Common myeloid progenitor, CD34-positive (primary cell): Measurements from ENCODE around the gene ACACB.
A peak's percentile ranks its signal among the peaks of the same experiment; 100 is the strongest.

Experiments used
- CTCF ChIA-PET: fragments of 350-600 bp; sonication (Branson Sonifier 250); formaldehyde crosslinking; loops from one replicate; lab custom pipeline; 2021; ENCODE audit warnings: antibody characterized with exemption; lab: Charles Lee
- POLR2A ChIA-PET: fragments of 350-600 bp; sonication (Branson Sonifier 250); formaldehyde crosslinking; loops from one replicate; lab custom pipeline; 2021; ENCODE audit warnings: antibody characterized with exemption; lab: Charles Lee
- DNase-seq, 3 donors: peaks; one replicate each; pipeline versions ENCODE4 v3.0.0 to v3.0.0-alpha.2; 2013
- H3K27ac ChIP-seq, 2 experiments: 1 replicate in 1 of 2; 2 replicates in 1 of 2; pipeline ENCODE4 v1.7.0; 2013; ENCODE audit warnings: inconsistent platforms in 2 of 2, low read length in 2 of 2, mild to moderate bottlenecking in 2 of 2, low read depth in 1 of 2, moderate library complexity in 1 of 2; ENCODE audit not compliant: severe bottlenecking in 2 of 2, insufficient read depth in 1 of 2, poor library complexity in 1 of 2
- H3K27me3 ChIP-seq, 5 experiments: replicated peaks in 2 of 5; 1 replicate in 3 of 5; 2 replicates in 2 of 5; pipeline versions ENCODE4 v1.6.1 to v1.7.0; 2013; ENCODE audit warnings: low read length in 4 of 5, mild to moderate bottlenecking in 2 of 5, moderate library complexity in 2 of 5, inconsistent platforms in 1 of 5; ENCODE audit not compliant: insufficient read depth in 5 of 5, control insufficient read depth in 4 of 5
- H3K36me3 ChIP-seq, 4 experiments: 1 replicate in 2 of 4; 2 replicates in 2 of 4; pipeline versions ENCODE4 v1.6.1 to v1.7.0; 2013; ENCODE audit warnings: low read length in 3 of 4, control low read depth in 1 of 4, mild to moderate bottlenecking in 1 of 4; ENCODE audit not compliant: control insufficient read depth in 4 of 4, insufficient read depth in 4 of 4
- H3K4me1 ChIP-seq, 4 experiments: 1 replicate in 3 of 4; 2 replicates in 1 of 4; pipeline versions ENCODE4 v1.6.1 to v1.7.1; 2013; ENCODE audit warnings: low read length in 3 of 4, mild to moderate bottlenecking in 3 of 4, control low read depth in 1 of 4, inconsistent platforms in 1 of 4, moderate library complexity in 1 of 4; ENCODE audit not compliant: control insufficient read depth in 4 of 4, insufficient read depth in 4 of 4; ENCODE audit errors: control extremely low read depth in 1 of 4
- H3K4me3 ChIP-seq, 7 experiments: 1 replicate in 4 of 7; 2 replicates in 3 of 7; pipeline versions ENCODE4 v1.5.1 to v1.7.0; 2013; ENCODE audit warnings: mild to moderate bottlenecking in 7 of 7, low read length in 6 of 7, moderate library complexity in 6 of 7, inconsistent platforms in 2 of 7, low read depth in 2 of 7, control low read depth in 1 of 7; ENCODE audit not compliant: insufficient read depth in 4 of 7, control insufficient read depth in 1 of 7; ENCODE audit errors: extremely low read depth in 1 of 7
- H3K9me3 ChIP-seq, 5 experiments: 1 replicate in 4 of 5; 2 replicates in 1 of 5; pipeline versions ENCODE4 v1.6.1 to v1.7.1; 2013; ENCODE audit warnings: low read length in 4 of 5, mild to moderate bottlenecking in 2 of 5, inconsistent platforms in 1 of 5, low read depth in 1 of 5, moderate library complexity in 1 of 5; ENCODE audit not compliant: control insufficient read depth in 4 of 5, insufficient read depth in 2 of 5; ENCODE audit errors: control extremely low read depth in 1 of 5
- WGBS: methylation state at CpG from one replicate; pipeline ENCODE4 v1.1.5; 2013; ENCODE audit not compliant: insufficient coverage; 5-methylcytosine and 5-hydroxymethylcytosine counted together

The ACACB gene

GRCh38 chr12:109097435-109098182 lies 18.8 kb upstream of the ACACB start, which contains the start of gene UNG:
TSS of gene UNG (plus strand) at chr12:109097597. CDS start at chr12:109097680, 83 bp downstream.
- H3K9me3 ChIP-seq, result no peaks in the 10 kb centered on the region
- H3K4me1 ChIP-seq, result peaks cover 8 to 30% (median 27%) of the 10 kb centered on the region in 4 experiments
- peak within 1 kb of the TSS; percentile 19 to 64 for H3K27ac ChIP-seq
- DNase-seq, result peak; percentile 94 to 97 (median 96)
- H3K27me3 ChIP-seq, result no peaks in the 10 kb centered on the region
- peaks cover 0 to 37% (median 9%) of the 10 kb centered on the region in 4 experiments for H3K36me3 ChIP-seq
- H3K4me3 ChIP-seq, result peak within 1 kb of the TSS; percentile 78 to 93 (median 83)
- WGBS, result 1% methylated on average over 49 of the region's 71 CpGs
- ChIA-PET POLR2A (no interaction called here), CTCF (interaction anchor here (1.6 kb wide), 1 partner anchor 11 kb away, joined by 4 read pairs; no protein-coding TSS in a partner anchor)

DNA sequence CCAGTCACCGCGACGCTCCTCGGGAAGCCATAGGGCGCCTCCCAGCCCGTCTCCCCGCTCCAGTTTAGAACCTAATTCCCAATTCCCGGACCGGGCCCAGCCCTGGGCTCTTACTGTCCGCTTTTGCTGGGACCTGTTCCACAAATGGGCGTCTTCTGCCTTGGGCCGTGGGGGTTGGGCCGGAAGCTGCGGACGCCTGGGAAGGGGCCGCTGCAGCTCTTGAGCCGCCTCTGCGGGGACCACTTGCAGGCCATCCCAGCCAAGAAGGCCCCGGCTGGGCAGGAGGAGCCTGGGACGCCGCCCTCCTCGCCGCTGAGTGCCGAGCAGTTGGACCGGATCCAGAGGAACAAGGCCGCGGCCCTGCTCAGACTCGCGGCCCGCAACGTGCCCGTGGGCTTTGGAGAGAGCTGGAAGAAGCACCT lies 18.2 kb upstream of the ACACB start:
- H3K27me3 ChIP-seq, result no peaks in the 10 kb centered on the region
- H3K4me1 ChIP-seq, result peaks cover 3 to 24% (median 21%) of the 10 kb centered on the region in 4 experiments
- H3K27ac ChIP-seq, result peak overlapping the region; percentile 19 to 64
- H3K36me3 ChIP-seq, result peaks cover 1 to 39% (median 13%) of the 10 kb centered on the region in 4 experiments
- ChIA-PET CTCF (interaction anchor here (1.2 to 1.8 kb wide), 3 partner anchors 11 to 19 kb away, joined by 3 to 10 read pairs (median 4); no protein-coding TSS in a partner anchor), POLR2A (no interaction called here)
- no peaks in the 10 kb centered on the region for H3K9me3 ChIP-seq
- H3K4me3 ChIP-seq, result peak overlapping the region; percentile 78 to 93 (median 83)
- DNase-seq, result peak; percentile 37 to 65 (median 54)
- 0% methylated on average over 32 of the region's 32 CpGs for WGBS

- 10% methylated on average over 7 of the region's 8 CpGs for WGBS
- ChIA-PET POLR2A (no interaction called here), CTCF (interaction anchor here (1.0 to 1.8 kb wide), 4 partner anchors 8 to 18 kb away, joined by 3 to 10 read pairs (median 4); no protein-coding TSS in a partner anchor)
- Histone ChIP-seq H3K4me3 (peak overlapping the region; percentile 78 to 93 (median 83)), H3K4me1 (peaks cover 3 to 21% (median 18%) of the 10 kb centered on the region in 4 experiments), H3K27me3 (no peaks in the 10 kb centered on the region), H3K36me3 (peaks cover 3 to 44% (median 16%) of the 10 kb centered on the region in 4 experiments), H3K9me3 (no peaks in the 10 kb centered on the region), H3K27ac (peak overlapping the region; percentile 19 to 64)
- no peak for DNase-seq
Measured at GRCh38 chr12:109098651-109099050, 17.7 kb upstream of the ACACB start.

DNA sequence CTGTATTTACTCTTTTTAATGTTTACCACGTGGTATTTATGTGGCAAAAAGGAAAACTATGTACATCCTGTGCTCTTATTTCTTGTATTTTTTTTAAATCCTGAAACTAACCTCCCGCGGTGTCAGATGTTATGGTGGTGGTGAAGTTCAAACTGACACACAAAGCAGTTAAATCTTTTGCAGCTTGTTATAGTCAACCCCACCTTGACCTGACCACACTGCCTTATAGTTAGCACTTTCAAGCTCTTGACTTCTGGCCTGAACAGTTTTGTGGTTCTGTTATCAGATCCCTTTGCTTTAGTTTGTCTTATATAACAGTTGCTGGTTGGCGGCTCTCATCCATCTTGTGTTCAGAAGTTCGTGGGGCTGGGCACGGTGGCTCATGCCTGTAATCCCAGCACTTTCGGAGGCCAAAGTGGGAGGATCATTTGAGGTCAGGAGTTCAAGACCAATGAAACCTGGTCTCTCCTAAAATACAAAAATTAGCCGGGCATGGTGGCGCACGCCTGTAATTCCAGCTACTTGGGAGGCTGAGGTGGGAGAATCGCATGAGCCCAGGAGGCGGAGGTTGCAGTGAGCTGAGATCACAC lies 16.9 kb upstream of the ACACB start:
- 86% methylated on average over 6 of the region's 12 CpGs for WGBS
- H3K4me3 ChIP-seq, result peak overlapping the region in 3 of 7 experiments; percentile 81 to 89 (median 83)
- peaks cover 5 to 52% (median 22%) of the 10 kb centered on the region in 4 experiments for H3K36me3 ChIP-seq
- ChIA-PET CTCF (interaction anchor here (1.0 to 1.8 kb wide), 4 partner anchors 7 to 17 kb away, joined by 3 to 10 read pairs (median 4); no protein-coding TSS in a partner anchor), POLR2A (no interaction called here)
- no peak overlapping the region for H3K27ac ChIP-seq
- no peaks in the 10 kb centered on the region for H3K9me3 ChIP-seq
- H3K27me3 ChIP-seq, result no peaks in the 10 kb centered on the region
- peaks cover 3 to 20% (median 18%) of the 10 kb centered on the region in 4 experiments for H3K4me1 ChIP-seq
- peak in 1 of 3 donors; percentile 13 for DNase-seq

- no peak overlapping the region for H3K4me3 ChIP-seq
- 100% methylated on average over 1 of the region's 4 CpGs for WGBS
- no peaks in the 10 kb centered on the region for H3K9me3 ChIP-seq
- peaks cover 9 to 63% (median 30%) of the 10 kb centered on the region in 4 experiments for H3K36me3 ChIP-seq
- no peaks in the 10 kb centered on the region for H3K27me3 ChIP-seq
- POLR2A ChIA-PET, result no interaction called here
- peaks cover 3 to 20% (median 18%) of the 10 kb centered on the region in 4 experiments for H3K4me1 ChIP-seq
- CTCF ChIA-PET, result interaction anchor here (1.0 to 1.5 kb wide), 3 partner anchors 8 to 14 kb away, joined by 3 to 5 read pairs (median 4); no protein-coding TSS in a partner anchor
- H3K27ac ChIP-seq, result no peak overlapping the region
- no peak for DNase-seq
Measured at GRCh38 chr12:109100741-109101140, 15.6 kb upstream of the ACACB start.

DNA sequence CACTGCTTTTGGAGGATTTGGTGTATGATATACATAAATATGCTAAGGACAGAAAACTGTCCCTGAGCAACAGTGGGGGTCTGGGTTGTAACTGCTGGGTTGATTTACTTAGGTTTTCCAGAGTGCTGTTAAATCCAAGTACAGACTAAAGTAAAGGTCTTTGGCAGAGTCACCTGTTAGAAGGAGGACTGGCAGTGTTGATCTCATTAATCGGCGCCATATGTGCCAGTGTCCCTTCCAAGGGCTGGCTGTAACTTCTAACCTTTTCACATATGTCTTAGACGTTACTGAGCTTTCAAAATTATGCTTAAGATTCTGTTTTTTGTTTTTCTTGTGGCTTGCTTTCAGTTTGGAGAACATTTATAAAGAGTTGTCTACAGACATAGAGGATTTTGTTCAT lies 13.9 kb upstream of the ACACB start:
- H3K36me3 ChIP-seq, result peaks cover 10 to 72% (median 38%) of the 10 kb centered on the region in 4 experiments
- 88% methylated on average over 3 of the region's 3 CpGs for WGBS

More for the DNA sequence above, 13.9 kb upstream of the ACACB start:
- H3K27me3 ChIP-seq, result no peaks in the 10 kb centered on the region
- H3K4me1 ChIP-seq, result peaks cover 3 to 17% (median 13%) of the 10 kb centered on the region in 4 experiments
- no peak for DNase-seq
- H3K9me3 ChIP-seq, result no peaks in the 10 kb centered on the region
- CTCF ChIA-PET, result interaction anchor here (1.6 kb wide), 1 partner anchor 9 kb away, joined by 7 read pairs; no protein-coding TSS in a partner anchor
- no peak overlapping the region for H3K4me3 ChIP-seq
- no peak overlapping the region for H3K27ac ChIP-seq
- POLR2A ChIA-PET, result no interaction called here
